KBM-7 (cell line): ENCODE results near the gene OSBPL10.

Experiments
- DNase-seq: peaks from one replicate; pipeline ENCODE4 v3.0.0-alpha.2; 2015
- in situ Hi-C: fragments of 300-500 bp; cut with MboI; formaldehyde crosslinking; loops from 2 replicates; pipeline ENCODE4 v1.14.3; 2020; ENCODE audit warnings: low sequenced_read_pairs, low pct_unique_long_range_greater_than_20kb, mixed read lengths

OSBPL10 gene

DNA sequence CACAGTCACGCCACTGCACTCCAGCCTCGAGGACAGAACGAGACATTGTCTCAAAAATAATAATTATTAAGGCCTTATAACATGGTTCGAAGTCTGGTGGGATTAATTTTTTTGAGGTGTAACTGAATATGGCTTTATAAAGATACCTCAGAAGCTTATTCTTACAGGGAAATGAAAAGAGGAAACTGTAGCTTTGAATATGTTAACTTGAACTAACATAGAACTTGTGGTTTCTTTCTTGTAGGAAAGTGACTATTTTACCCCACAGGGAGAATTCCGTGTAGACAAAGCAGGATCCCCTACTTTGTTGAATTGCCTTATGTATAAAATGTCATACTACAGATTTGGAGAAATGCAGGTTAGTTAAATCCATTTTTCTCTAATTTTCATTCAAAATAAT lies 352.0 kb downstream of the OSBPL10 start:
- in situ Hi-C loops, result no loop called here
- peak; percentile 41 for DNase-seq

DNA sequence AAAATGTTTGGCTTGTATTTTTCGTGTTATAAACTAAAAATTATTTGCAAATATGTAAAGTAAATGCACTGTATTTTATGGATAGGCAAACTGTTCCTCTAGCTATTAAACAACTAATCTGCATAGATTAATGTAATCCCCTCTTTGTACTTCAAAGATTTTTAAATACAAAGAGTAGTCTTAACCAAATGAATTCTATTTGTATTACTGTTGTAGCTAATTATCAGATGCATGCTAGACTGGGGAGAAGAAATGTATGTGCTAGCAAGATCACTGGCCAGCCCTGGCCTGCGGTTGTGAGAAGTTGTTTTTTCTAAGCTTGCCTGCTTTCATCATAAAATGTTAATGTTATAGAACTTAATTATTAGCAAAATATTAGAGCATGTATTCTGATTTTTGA lies 355.7 kb downstream of the OSBPL10 start:
- in situ Hi-C loops, result no loop called here
- DNase-seq, result no peak

DNA sequence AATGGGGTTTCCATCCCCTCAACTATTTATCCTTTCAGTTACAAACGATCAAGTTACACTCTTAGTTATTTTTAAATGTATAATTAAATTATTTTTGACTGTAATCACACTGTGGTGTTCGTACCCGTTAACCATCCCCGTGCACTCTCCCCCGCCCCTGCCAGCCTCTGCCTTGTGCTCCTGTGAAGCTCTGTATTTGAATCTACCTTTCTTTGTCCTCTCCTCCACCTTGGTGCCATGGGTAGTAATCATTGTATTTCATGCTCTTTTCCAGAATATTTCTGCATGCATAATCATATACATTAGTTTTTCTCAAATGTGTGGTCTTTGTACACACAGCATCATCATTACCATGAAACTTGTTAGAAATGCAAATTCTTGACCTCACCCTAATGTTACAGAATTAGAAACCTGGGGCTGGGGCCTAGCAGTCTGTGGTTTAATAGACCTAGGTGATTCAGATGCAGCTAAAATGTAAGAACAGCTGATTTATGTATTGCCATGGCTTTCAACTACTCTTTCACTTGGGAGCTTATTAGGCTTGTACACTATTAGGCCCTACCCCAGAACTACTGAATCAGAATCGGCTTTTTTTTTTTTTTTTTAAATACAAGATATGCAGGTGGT lies 356.9 kb downstream of the OSBPL10 start:
- no peak for DNase-seq
- in situ Hi-C loops, result no loop called here

DNA sequence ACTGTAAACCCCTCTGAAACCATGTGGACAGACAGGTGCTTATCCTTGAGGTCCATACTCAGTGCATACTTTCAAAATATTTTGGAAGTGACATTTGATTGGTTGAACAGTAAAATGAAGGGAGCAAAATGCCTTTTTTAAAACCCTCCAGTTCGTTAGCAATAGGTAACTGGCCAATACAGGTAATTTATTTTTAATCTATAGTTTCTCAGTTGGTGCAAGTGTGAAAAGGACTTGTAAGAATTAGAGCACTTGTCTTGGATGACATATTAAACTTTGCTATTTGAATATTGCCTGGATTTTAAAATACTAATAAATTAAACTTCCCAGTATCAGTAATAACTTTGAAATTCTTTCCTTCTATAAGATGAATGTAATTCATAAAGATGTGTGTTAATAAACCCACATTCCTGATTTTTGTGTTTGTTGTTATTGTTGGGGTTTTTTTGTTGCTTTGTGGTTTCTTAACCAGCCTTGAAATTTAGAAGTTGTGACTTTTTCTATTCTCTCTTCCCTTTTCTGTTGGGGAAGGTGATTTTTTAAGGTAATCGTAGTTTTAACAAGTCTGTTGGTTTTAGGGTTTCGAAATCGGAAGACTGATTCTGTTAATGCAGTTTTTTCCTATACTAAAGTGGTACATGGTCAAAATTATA lies 358.3 kb downstream of the OSBPL10 start:
- in situ Hi-C loops, result no loop called here
- DNase-seq, result no peak

DNA sequence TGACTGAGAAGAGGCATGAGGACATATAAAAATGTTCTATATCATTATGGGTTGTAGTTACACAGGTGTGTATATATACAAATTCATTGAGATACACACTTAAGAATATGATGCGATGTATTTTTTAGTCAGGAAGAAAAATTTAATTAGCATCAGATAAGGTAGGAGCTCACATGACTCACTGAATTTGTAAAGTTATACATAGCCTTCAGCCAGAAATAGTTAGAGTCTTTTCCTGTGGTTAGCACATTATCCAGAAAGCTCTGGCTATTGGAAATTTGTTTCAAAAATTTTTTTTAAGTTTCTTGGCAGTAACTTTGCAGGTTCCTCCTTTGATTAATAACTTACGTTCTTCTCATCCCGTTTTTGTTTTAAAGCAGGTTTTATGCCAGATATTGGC lies 359.7 kb downstream of the OSBPL10 start:
- DNase-seq, result no peak
- in situ Hi-C loops, result no loop called here

DNA sequence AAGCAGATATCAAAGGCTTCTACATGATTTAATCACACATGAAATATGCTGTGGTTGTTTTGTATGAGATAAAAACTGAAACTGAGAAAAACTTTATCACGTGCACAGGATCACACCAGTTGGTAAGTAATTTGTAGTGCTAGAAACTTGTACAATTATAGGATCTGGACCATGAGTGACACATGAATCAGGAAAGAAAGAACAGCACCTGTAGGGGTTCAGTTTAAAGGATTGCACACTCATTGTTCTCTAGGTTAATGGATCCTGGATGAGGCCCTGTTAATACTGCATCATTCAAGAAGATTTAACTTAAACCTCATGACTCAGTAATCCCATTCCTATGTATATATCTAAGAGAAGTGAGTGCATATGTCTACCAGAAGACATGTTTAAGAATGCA lies 360.4 kb downstream of the OSBPL10 start:
- DNase-seq, result no peak
- in situ Hi-C loops, result no loop called here

DNA sequence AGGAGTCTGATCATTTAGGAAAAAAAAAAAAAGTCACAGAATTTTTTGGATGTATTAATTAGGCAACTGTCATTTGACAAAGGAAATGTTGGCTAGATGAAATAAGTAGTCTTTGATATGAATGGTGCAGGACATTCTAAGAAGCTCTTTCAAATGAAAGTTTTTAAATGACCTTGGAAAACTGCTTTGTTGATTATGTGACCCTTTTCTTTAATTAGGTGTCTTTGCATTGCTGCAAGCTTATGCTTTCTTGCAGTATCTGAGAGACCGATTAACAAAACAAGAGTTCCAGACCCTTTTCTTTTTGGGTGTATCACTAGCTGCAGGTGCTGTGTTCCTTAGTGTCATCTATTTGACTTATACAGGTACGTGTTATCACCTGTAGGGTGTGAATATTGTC lies 364.4 kb downstream of the OSBPL10 start:
- DNase-seq, result no peak
- in situ Hi-C loops, result no loop called here

DNA sequence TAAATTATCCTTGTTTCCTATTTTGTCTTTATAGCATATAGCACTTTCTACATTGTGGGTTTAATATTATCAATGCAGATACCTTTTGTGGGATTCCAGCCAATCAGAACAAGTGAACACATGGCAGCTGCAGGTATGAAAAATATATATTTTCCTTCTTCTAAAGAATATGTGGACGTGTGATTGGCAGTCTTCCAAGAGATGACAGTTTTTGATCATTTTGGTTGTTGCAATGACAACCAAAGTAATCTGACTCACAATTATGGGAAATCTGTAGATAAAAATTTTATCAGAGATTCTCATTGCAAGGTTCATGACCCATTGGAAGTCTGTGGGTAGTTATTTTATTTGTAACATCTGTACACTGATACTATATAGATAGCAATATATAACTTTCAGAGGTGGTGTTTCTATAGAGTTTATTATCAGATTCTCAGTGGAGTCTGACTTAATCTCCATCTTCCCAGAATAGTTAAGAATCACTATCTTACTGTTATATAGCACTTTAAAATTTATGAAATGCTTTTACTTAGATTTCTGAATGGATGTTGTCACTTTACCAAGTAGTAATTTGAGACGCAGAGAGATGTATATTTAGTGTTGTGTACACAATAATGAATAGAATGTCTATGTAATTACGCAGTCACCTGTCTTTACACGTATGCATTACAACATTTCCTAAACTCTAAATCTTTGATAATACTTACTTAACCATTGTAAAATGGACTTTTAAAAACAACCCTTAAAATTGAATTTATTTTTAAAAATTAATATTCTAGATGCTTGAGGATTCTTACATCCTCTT lies 365.8 kb downstream of the OSBPL10 start:
- in situ Hi-C loops, result no loop called here
- no peak for DNase-seq

DNA sequence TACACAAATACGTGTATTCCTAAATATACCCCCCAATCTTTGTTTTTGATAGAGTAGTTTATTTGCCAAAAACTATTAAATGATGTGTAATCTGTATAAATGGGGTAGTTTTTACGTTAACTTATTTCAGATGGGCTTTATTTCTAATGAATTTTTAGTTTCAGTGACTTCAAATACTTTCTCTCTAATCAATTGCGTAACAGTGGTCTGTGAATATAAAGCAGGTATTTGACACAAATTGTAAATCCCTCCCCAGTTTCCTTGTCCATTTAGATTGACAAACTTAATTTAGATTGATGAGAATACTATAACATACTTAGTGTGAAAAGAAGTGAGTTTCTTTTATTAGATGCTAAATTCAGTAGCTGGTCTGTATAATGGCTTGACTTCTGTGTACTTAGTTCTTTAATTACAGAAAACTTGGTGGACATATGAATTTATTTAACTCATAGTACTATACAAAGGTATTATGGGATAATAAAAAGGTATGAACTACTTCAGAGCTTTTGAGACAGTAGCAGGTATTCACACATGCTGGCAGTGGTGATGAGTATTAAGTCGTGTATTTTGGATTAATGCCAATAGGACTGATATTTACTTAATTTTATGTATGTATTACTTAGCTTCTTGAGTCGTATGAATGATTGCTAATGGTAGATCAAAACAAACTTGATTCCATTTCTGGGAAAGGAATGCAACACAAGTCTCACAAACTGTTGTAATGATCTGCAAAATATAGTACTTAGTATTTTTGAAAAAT lies 366.7 kb downstream of the OSBPL10 start:
- in situ Hi-C loops, result no loop called here
- DNase-seq, result no peak

DNA sequence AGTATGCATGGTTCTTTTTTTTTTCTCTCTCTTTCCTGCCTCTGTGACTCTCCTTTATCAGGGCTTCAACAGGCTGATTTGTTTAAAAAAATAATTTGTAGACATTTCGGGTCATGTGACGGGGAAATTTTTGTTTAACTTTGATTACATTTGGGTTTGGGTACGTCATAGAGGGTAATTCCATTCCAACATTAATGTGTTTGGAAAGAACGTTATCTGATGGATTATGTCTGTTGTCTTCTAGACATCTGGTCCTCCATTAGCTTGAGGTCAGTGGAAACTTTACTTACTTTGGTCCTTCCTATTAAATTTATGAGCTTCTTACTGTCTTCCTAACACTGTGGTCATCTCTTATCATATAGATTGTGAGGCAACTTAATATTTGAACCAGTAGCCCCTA lies 367.4 kb downstream of the OSBPL10 start:
- DNase-seq, result no peak
- in situ Hi-C loops, result no loop called here

DNA sequence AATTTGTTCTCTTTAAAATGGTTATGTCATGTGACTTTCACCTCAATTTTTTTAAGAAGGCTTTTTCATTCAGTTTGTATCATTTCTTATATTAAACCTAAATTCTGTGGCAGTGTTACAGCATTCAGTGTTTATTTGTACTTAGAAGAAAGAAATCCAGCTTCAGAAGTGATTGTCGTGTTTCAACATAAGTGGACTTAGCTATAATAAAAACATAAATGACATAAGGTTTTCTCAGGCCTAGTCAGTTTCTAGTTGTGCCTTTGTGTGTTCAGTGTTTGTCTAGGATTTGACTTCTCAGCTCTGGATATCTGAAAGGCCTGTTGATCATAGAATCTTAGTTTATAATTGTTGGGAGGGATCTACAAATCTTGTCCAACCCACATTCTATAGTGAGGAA lies 367.9 kb downstream of the OSBPL10 start:
- no peak for DNase-seq
- in situ Hi-C loops, result no loop called here
